Epithelial cell of proximal tubule (primary cell): ENCODE results near the gene MYF6. TPM values are rescaled to one million over a fixed set of nuclear protein-coding genes. Genes with fewer than 3 reads are reported as not detected.
"Not testable (repeated sequence)": the region's sequence is repeated elsewhere in the genome, so short reads cannot be mapped to it uniquely, and the experiment has no call there.

Experiments
- DNase-seq: peaks from one replicate; pipeline ENCODE4 v3.0.0-alpha.2; 2011; ENCODE audit warnings: low read depth
- H3K4me3 ChIP-seq: 2 replicates; pipeline ENCODE4 v1.5.1; 2011; ENCODE audit warnings: low read depth, mild to moderate bottlenecking, low read length
- CTCF ChIP-seq: conservative IDR thresholded peaks from 2 replicates; pipeline ENCODE4 v1.5.1; 2012; ENCODE audit warnings: low read depth, mild to moderate bottlenecking, low read length
- total RNA-seq: library from RNA; depleted of rRNA; stranded (reverse); fragments of >200 nt; gene quantifications from 2 replicates; pipeline ENCODE4 v1.2.3, GENCODE V29; 2015

Gene MYF6
- 0.14 TPM in 1 of 2 replicates, not detected in the other for total RNA-seq

DNA sequence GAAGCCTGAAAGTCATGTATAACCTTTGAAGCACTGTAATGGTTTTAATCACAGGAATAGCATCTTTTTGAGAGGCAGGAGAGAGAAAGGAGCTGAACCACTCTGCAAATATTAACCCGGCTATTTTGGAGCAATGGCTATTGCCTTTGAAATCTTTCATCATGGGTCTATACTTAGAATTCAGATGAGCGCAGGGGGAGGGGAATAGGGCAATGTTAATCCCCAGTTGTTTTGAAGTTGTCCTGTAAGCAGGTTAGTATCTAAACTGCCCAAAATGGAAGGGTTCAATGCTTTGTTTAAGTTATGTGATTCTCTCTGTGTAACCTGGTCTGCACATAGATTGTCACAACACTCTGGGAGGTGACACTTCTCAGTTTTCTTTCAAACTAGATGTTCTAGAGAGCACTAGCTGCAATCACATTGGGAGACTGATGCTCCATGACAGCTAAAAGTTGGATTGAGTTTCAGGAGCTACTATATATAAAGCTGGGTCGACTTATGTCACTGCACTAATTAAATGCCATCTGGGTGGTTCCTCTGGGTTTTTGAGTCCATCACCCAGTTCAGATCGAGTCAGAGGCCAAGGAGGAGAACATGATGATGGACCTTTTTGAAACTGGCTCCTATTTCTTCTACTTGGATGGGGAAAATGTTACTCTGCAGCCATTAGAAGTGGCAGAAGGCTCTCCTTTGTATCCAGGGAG lies at the start of gene MYF6:
TSS of gene MYF6 (plus strand) at position 509 of the 704 bp plus-strand sequence. CDS start at position 595, 86 bp downstream.
- peak within 1 kb of the TSS; percentile 33 for H3K4me3 ChIP-seq
- no peak for DNase-seq
- no peak for TF ChIP-seq CTCF

- H3K4me3 ChIP-seq: no peak overlapping the region
- TF ChIP-seq CTCF: no peak
- no peak for DNase-seq
These were observed 47.8 kb upstream of the MYF6 start for GRCh38 chr12:80659512-80660063.

- DNase-seq: no peak
- H3K4me3 ChIP-seq: no peak overlapping the region
- TF ChIP-seq CTCF: no peak
These were observed 44.8 kb upstream of the MYF6 start for GRCh38 chr12:80662586-80662985.

DNA sequence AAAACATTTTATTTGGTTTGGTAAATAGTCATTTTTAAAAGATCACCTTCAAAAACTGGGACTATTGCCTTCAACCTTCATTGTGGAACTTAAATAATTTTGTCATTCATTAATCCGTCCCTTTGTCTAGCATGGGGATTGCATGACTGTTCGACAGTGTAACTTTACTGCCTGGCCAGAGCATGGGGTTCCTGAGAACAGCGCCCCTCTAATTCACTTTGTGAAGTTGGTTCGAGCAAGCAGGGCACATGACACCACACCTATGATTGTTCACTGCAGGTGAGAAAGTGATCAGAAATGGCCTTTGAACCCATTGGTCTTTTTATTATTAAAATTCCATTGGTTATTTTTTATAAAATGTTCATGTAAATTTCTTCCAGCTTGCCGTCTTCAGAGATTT lies 37.2 kb upstream of the MYF6 start:
- no peak overlapping the region for H3K4me3 ChIP-seq
- no peak for DNase-seq
- TF ChIP-seq CTCF: no peak

GRCh38 chr12:80676042-80676636 lies 31.3 kb upstream of the MYF6 start:
- not testable (repeated sequence) for DNase-seq, H3K4me3 ChIP-seq

- DNase-seq: no peak
- TF ChIP-seq CTCF: no peak
These were observed 30.6 kb upstream of the MYF6 start for GRCh38 chr12:80676856-80677255.

GRCh38 chr12:80677994-80678393 lies 29.4 kb upstream of the MYF6 start:
- no peak overlapping the region for H3K4me3 ChIP-seq
- no peak for DNase-seq
- no peak for TF ChIP-seq CTCF

More at GRCh38 chr12:80676856-80677255, 30.6 kb upstream of the MYF6 start:
- no peak overlapping the region for H3K4me3 ChIP-seq
